ENCODE measurements around the gene KLHL26.

Gene KLHL26

GRCh38 chr19:18716857-18717256 is 80.0 kb downstream of the KLHL26 start:
- H3K36me3 ChIP-seq (ENCODE audit: insufficient read depth, low read length): no peaks in the 10 kb centered on the region
- peaks cover 22% of the 10 kb centered on the region for H4K20me1 ChIP-seq (ENCODE audit: insufficient read depth, low read length)
- no peak overlapping the region for H3K4me2 ChIP-seq (ENCODE audit: insufficient read depth, low read length)
- H2AFZ ChIP-seq (ENCODE audit: low read depth, low read length): no peak overlapping the region
- H3K27ac ChIP-seq (ENCODE audit: low read length): no peak overlapping the region
- peaks cover 5% of the 10 kb centered on the region; the same call in 1 of the 2 replicates for H3K79me2 ChIP-seq (ENCODE audit: insufficient read depth, low read length)
- H3K4me1 ChIP-seq (ENCODE audit: insufficient read depth, low read length): no peaks in the 10 kb centered on the region
- H3K9me3 ChIP-seq (ENCODE audit: insufficient read depth, low read length, severe bottlenecking): no peaks in the 10 kb centered on the region
- no peak overlapping the region for H3K9ac ChIP-seq (ENCODE audit: low read depth, low read length)
- H3K4me3 ChIP-seq (ENCODE audit: low read depth in 1 of 2, low read length in 2 of 2): no peak overlapping the region
- H3K27me3 ChIP-seq (ENCODE audit: insufficient read depth, low read length, poor library complexity): no peaks in the 10 kb centered on the region
- TF ChIP-seq EZH2 (IDR thresholded peaks at IDR 0.05; ENCODE audit: borderline replicate concordance, low read depth, low read length, severe bottlenecking): no peak
- TF ChIP-seq CTCF (IDR thresholded peaks at IDR 0.05; ENCODE audit: borderline replicate concordance, extremely low read depth, low read length, poor library complexity, severe bottlenecking): no peak
- ATAC-seq (ENCODE audit: insufficient read depth, low read depth): no peak
- DNase-seq: no peak

GRCh38 chr19:18717601-18718000 is 80.8 kb downstream of the KLHL26 start:
- no peak for DNase-seq
- Histone ChIP-seq H3K79me2 (ENCODE audit: insufficient read depth, low read length) (peaks cover 5% of the 10 kb centered on the region; the same call in 1 of the 2 replicates), H3K4me1 (ENCODE audit: insufficient read depth, low read length) (no peaks in the 10 kb centered on the region), H3K9me3 (ENCODE audit: insufficient read depth, low read length, severe bottlenecking) (no peaks in the 10 kb centered on the region), H4K20me1 (ENCODE audit: insufficient read depth, low read length) (peaks cover 29% of the 10 kb centered on the region), H3K4me2 (ENCODE audit: insufficient read depth, low read length) (no peak overlapping the region), H3K27me3 (ENCODE audit: insufficient read depth, low read length, poor library complexity) (no peaks in the 10 kb centered on the region), H3K4me3 (ENCODE audit: low read depth in 1 of 2, low read length in 2 of 2) (no peak overlapping the region), H3K36me3 (ENCODE audit: insufficient read depth, low read length) (no peaks in the 10 kb centered on the region), H2AFZ (ENCODE audit: low read depth, low read length) (no peak overlapping the region), H3K9ac (ENCODE audit: low read depth, low read length) (no peak overlapping the region), H3K27ac (ENCODE audit: low read length) (no peak overlapping the region; the same call in 1 of the 2 replicates)
- ATAC-seq (ENCODE audit: insufficient read depth, low read depth): no peak
- TF ChIP-seq EZH2 (IDR thresholded peaks at IDR 0.05; ENCODE audit: borderline replicate concordance, low read depth, low read length, severe bottlenecking) (no peak), CTCF (IDR thresholded peaks at IDR 0.05; ENCODE audit: borderline replicate concordance, extremely low read depth, low read length, poor library complexity, severe bottlenecking) (no peak)

- peaks cover 29% of the 10 kb centered on the region for H4K20me1 ChIP-seq (ENCODE audit: insufficient read depth, low read length)
- no peak for ATAC-seq (ENCODE audit: insufficient read depth, low read depth)
Measured at GRCh38 chr19:18718015-18718526, 81.2 kb downstream of the KLHL26 start.

More at GRCh38 chr19:18718015-18718526, 81.2 kb downstream of the KLHL26 start:
- Histone ChIP-seq H3K9ac (ENCODE audit: low read depth, low read length) (no peak overlapping the region), H3K79me2 (ENCODE audit: insufficient read depth, low read length) (peaks cover 3% of the 10 kb centered on the region; the same call in 1 of the 2 replicates), H2AFZ (ENCODE audit: low read depth, low read length) (no peak overlapping the region), H3K4me1 (ENCODE audit: insufficient read depth, low read length) (no peaks in the 10 kb centered on the region), H3K27me3 (ENCODE audit: insufficient read depth, low read length, poor library complexity) (no peaks in the 10 kb centered on the region), H3K36me3 (ENCODE audit: insufficient read depth, low read length) (no peaks in the 10 kb centered on the region), H3K4me3 (ENCODE audit: low read depth in 1 of 2, low read length in 2 of 2) (no peak overlapping the region), H3K27ac (ENCODE audit: low read length) (no peak overlapping the region), H3K9me3 (ENCODE audit: insufficient read depth, low read length, severe bottlenecking) (no peaks in the 10 kb centered on the region), H3K4me2 (ENCODE audit: insufficient read depth, low read length) (no peak overlapping the region)
- no peak for TF ChIP-seq EZH2 (IDR thresholded peaks at IDR 0.05; ENCODE audit: borderline replicate concordance, low read depth, low read length, severe bottlenecking)
- no peak for TF ChIP-seq CTCF (IDR thresholded peaks at IDR 0.05; ENCODE audit: borderline replicate concordance, extremely low read depth, low read length, poor library complexity, severe bottlenecking)
- DNase-seq: no peak

Data from DND-41 (cell line).